GM12891 (cell line): ENCODE data around the gene KCNQ5.

ENCODE experiments used
- PAX5 ChIP-seq: IDR thresholded peaks from 2 replicates; pipeline ENCODE4 v1.6.1; 2011; ENCODE audit warnings: low read length, moderate library complexity, mild to moderate bottlenecking; ENCODE audit not compliant: insufficient read depth, severe bottlenecking
- POLR2A ChIP-seq: IDR thresholded peaks from 2 replicates; pipeline ENCODE4 v1.6.1; 2011; ENCODE audit warnings: low read depth, low read length, control low read depth
- POLR2AphosphoS5 ChIP-seq: IDR thresholded peaks from 2 replicates; pipeline ENCODE4 v1.6.1; 2011; ENCODE audit warnings: low read depth, low read length, control low read depth
- POU2F2 ChIP-seq: IDR thresholded peaks from 2 replicates; pipeline ENCODE4 v1.6.1; 2011; ENCODE audit warnings: low read depth, mild to moderate bottlenecking, control low read depth, low read length, moderate library complexity
- TAF1 ChIP-seq: IDR thresholded peaks from 2 replicates; pipeline ENCODE4 v1.6.1; 2011; ENCODE audit warnings: low read depth, low read length, control low read depth

DNA sequence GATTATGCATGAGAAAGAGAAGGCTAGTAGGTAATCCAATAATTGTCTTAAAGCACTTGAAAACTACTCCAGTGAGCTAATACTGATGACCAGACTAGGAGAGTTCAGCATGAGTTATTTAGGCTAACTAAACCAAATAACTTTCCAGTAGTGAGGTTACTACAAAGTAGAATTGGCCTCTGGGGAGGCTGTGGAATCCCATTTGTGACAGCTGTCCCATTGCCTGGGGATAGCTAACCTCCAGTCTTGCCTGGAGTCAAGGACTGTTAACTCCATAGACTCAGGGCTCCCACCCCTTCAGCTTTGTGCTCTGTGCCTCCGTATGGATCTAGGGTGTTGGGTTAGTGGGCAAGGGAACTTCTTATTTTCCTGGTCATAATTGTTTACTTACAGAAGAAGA lies 51.0 kb downstream of the KCNQ5 start:
- no peak for TF ChIP-seq PAX5
- TF ChIP-seq POLR2A: no peak
- no peak for TF ChIP-seq POLR2AphosphoS5
- TF ChIP-seq TAF1: no peak
- no peak for TF ChIP-seq POU2F2
